Measurements from ENCODE around the gene TNRC18.

Gene TNRC18

DNA sequence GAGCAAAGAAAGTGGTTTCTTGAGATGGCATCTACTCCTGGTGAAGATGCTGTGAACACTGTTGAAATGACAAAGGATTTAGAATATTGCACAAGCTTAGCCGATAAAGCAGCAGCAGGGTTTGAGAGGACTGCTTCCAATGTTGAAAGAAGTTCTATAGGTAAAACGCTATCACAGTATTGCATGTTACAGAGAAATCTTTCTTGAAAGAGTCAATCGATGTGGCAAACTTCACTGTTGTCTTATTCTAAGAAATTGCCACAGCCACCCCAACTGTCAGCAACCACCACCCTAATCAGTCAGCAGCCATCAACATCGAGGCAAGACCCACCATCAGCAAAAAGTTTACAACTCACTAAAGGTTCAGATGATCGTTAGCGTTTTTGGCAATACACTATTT, 81.0 kb downstream of the TNRC18 start:
- Histone ChIP-seq H3K4me2 (ENCODE audit: low read depth, low read length, poor library complexity, severe bottlenecking) (no peak overlapping the region), H3K9me2 (replicated peaks; ENCODE audit: insufficient read depth, low read length) (no peaks in the 10 kb centered on the region), H3K27ac (ENCODE audit: low read depth, low read length) (no peak overlapping the region), H3K4me3 (ENCODE audit: insufficient read depth, low read length, poor library complexity, severe bottlenecking) (no peak overlapping the region), H4K20me1 (ENCODE audit: low read depth, low read length) (no peaks in the 10 kb centered on the region), H3K9ac (ENCODE audit: low read length) (no peak overlapping the region), H3K9me3 (ENCODE audit: insufficient read depth, low read length) (peaks cover 8% of the 10 kb centered on the region; the same call in 1 of the 2 replicates), H3K79me2 (ENCODE audit: insufficient read depth, low read length) (no peaks in the 10 kb centered on the region), H2AFZ (ENCODE audit: low read depth, low read length, severe bottlenecking) (no peak overlapping the region), H3K27me3 (ENCODE audit: low read length) (no peaks in the 10 kb centered on the region), H3F3A (ENCODE audit: insufficient read depth) (no peaks in the 10 kb centered on the region), H3K36me3 (ENCODE audit: low read length) (peaks cover 28% of the 10 kb centered on the region)
- TF ChIP-seq, protein P1, sequence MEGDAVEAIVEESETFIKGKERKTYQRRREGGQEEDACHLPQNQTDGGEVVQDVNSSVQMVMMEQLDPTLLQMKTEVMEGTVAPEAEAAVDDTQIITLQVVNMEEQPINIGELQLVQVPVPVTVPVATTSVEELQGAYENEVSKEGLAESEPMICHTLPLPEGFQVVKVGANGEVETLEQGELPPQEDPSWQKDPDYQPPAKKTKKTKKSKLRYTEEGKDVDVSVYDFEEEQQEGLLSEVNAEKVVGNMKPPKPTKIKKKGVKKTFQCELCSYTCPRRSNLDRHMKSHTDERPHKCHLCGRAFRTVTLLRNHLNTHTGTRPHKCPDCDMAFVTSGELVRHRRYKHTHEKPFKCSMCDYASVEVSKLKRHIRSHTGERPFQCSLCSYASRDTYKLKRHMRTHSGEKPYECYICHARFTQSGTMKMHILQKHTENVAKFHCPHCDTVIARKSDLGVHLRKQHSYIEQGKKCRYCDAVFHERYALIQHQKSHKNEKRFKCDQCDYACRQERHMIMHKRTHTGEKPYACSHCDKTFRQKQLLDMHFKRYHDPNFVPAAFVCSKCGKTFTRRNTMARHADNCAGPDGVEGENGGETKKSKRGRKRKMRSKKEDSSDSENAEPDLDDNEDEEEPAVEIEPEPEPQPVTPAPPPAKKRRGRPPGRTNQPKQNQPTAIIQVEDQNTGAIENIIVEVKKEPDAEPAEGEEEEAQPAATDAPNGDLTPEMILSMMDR (IDR thresholded peaks at IDR 0.05; ENCODE audit: insufficient read depth, low read length, poor library complexity, severe bottlenecking) = no peak
- no peak for TF ChIP-seq EZH2phosphoT487 (conservative IDR thresholded peaks at IDR 0.05; ENCODE audit: low read length)

DNA sequence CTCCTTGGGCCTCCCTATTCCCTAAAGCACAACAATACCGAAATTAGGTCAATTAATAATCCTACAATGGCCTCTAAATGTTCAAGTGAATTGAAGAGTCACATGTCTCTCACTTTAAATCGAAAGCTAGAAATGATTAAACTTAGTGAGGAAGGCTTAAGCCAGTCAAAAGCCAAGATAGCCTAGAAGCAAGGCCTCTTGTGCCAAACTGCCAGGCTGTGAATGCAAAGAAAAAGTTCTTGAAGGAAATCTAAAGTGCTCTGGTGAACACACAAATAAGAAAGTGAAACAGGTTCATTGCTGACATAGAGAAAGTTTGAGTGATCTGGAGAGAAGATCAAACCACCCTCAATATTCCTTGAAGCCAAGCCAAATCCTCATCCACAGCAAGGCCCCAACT, 83.7 kb downstream of the TNRC18 start:
- H3K36me3 ChIP-seq (ENCODE audit: low read length) = peaks cover 34% of the 10 kb centered on the region
- H3K4me3 ChIP-seq (ENCODE audit: insufficient read depth, low read length, poor library complexity, severe bottlenecking) = no peak overlapping the region
- no peak overlapping the region for H3K27ac ChIP-seq (ENCODE audit: low read depth, low read length)
- no peaks in the 10 kb centered on the region for H3F3A ChIP-seq (ENCODE audit: insufficient read depth)
- H3K9me3 ChIP-seq (ENCODE audit: insufficient read depth, low read length) = peaks cover 8% of the 10 kb centered on the region; the same call in 1 of the 2 replicates
- no peaks in the 10 kb centered on the region for H3K9me2 ChIP-seq (replicated peaks; ENCODE audit: insufficient read depth, low read length)
- H3K27me3 ChIP-seq (ENCODE audit: low read length) = no peaks in the 10 kb centered on the region
- no peaks in the 10 kb centered on the region for H3K79me2 ChIP-seq (ENCODE audit: insufficient read depth, low read length)
- H2AFZ ChIP-seq (ENCODE audit: low read depth, low read length, severe bottlenecking) = no peak overlapping the region
- TF ChIP-seq, protein P1 (IDR thresholded peaks at IDR 0.05; ENCODE audit: insufficient read depth, low read length, poor library complexity, severe bottlenecking) = no peak
- TF ChIP-seq EZH2phosphoT487 (conservative IDR thresholded peaks at IDR 0.05; ENCODE audit: low read length) = no peak
- no peak overlapping the region for H3K4me2 ChIP-seq (ENCODE audit: low read depth, low read length, poor library complexity, severe bottlenecking)
- H4K20me1 ChIP-seq (ENCODE audit: low read depth, low read length) = no peaks in the 10 kb centered on the region
- H3K9ac ChIP-seq (ENCODE audit: low read length) = no peak overlapping the region

- Histone ChIP-seq H3K27me3 (ENCODE audit: low read length) (no peaks in the 10 kb centered on the region), H3K4me3 (ENCODE audit: insufficient read depth, low read length, poor library complexity, severe bottlenecking) (no peak overlapping the region), H3F3A (ENCODE audit: insufficient read depth) (peaks cover 2% of the 10 kb centered on the region), H4K20me1 (ENCODE audit: low read depth, low read length) (no peaks in the 10 kb centered on the region), H3K27ac (ENCODE audit: low read depth, low read length) (no peak overlapping the region), H3K9ac (ENCODE audit: low read length) (no peak overlapping the region), H3K36me3 (ENCODE audit: low read length) (peaks cover 15% of the 10 kb centered on the region; the same call in 1 of the 2 replicates), H3K4me2 (ENCODE audit: low read depth, low read length, poor library complexity, severe bottlenecking) (no peak overlapping the region), H3K79me2 (ENCODE audit: insufficient read depth, low read length) (no peaks in the 10 kb centered on the region), H3K9me2 (replicated peaks; ENCODE audit: insufficient read depth, low read length) (no peaks in the 10 kb centered on the region), H3K9me3 (ENCODE audit: insufficient read depth, low read length) (no peaks in the 10 kb centered on the region), H2AFZ (ENCODE audit: low read depth, low read length, severe bottlenecking) (no peak overlapping the region)
- TF ChIP-seq, protein P1 (IDR thresholded peaks at IDR 0.05; ENCODE audit: insufficient read depth, low read length, poor library complexity, severe bottlenecking) = no peak
- no peak for TF ChIP-seq EZH2phosphoT487 (conservative IDR thresholded peaks at IDR 0.05; ENCODE audit: low read length)
Observed at GRCh38 chr7:5337047-5337446, 86.6 kb downstream of the TNRC18 start.

All from SU-DHL-6 (cell line).